ENCODE data around the gene GTF3C4. TPM values are rescaled to one million over a fixed set of nuclear protein-coding genes. Genes with fewer than 3 reads are reported as not detected.

GTF3C4 gene
- total RNA-seq, 1 donor from 2014 or later = 21.2 TPM

- H3K27ac Mint-ChIP-seq (ENCODE audit: unreplicated experiment) = peak overlapping the region; percentile 32
- H3K27me3 Mint-ChIP-seq (ENCODE audit: unreplicated experiment) = no peaks in the 10 kb centered on the region
- no peak for DNase-seq (ENCODE audit: extremely low spot score, unreplicated experiment)
- peaks cover 7% of the 10 kb centered on the region for H3K36me3 Mint-ChIP-seq (ENCODE audit: unreplicated experiment)
- H3K4me1 Mint-ChIP-seq (ENCODE audit: unreplicated experiment) = peaks cover 35% of the 10 kb centered on the region
- H3K4me3 Mint-ChIP-seq (ENCODE audit: unreplicated experiment) = peak overlapping the region; percentile 61
- TF ChIP-seq, protein P1, sequence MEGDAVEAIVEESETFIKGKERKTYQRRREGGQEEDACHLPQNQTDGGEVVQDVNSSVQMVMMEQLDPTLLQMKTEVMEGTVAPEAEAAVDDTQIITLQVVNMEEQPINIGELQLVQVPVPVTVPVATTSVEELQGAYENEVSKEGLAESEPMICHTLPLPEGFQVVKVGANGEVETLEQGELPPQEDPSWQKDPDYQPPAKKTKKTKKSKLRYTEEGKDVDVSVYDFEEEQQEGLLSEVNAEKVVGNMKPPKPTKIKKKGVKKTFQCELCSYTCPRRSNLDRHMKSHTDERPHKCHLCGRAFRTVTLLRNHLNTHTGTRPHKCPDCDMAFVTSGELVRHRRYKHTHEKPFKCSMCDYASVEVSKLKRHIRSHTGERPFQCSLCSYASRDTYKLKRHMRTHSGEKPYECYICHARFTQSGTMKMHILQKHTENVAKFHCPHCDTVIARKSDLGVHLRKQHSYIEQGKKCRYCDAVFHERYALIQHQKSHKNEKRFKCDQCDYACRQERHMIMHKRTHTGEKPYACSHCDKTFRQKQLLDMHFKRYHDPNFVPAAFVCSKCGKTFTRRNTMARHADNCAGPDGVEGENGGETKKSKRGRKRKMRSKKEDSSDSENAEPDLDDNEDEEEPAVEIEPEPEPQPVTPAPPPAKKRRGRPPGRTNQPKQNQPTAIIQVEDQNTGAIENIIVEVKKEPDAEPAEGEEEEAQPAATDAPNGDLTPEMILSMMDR (IDR thresholded peaks at IDR 0.05) = no peak
- no peaks in the 10 kb centered on the region for H3K9me3 Mint-ChIP-seq (ENCODE audit: unreplicated experiment)
Observed at GRCh38 chr9:132673355-132673754, 3.1 kb downstream of the GTF3C4 start.

DNA sequence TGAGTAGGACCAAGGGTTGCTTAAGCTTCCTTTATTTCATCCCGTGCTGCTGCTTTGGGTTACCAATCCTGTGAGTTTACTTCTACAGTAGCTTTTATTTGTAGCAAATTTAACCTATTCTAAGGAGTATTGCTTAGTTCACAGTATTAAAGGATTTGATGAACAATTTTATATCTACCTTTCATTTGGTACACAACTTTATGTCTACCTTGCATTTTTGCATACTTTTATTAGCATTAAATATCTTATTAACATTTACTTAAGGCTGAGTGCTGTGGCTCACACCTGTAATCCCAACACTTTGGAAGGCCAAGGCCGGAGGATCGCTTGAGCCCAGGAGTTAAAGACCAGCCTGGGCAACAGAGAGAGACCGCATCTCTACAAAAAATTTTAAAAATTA lies 4.2 kb downstream of the GTF3C4 start:
- no peaks in the 10 kb centered on the region for H3K9me3 Mint-ChIP-seq (ENCODE audit: unreplicated experiment)
- no peak for DNase-seq (ENCODE audit: extremely low spot score, unreplicated experiment)
- H3K4me1 Mint-ChIP-seq (ENCODE audit: unreplicated experiment) = peaks cover 29% of the 10 kb centered on the region
- no peak overlapping the region for H3K4me3 Mint-ChIP-seq (ENCODE audit: unreplicated experiment)
- TF ChIP-seq, protein P1 (IDR thresholded peaks at IDR 0.05) = no peak
- H3K27me3 Mint-ChIP-seq (ENCODE audit: unreplicated experiment) = no peaks in the 10 kb centered on the region
- H3K27ac Mint-ChIP-seq (ENCODE audit: unreplicated experiment) = no peak overlapping the region
- peaks cover 17% of the 10 kb centered on the region for H3K36me3 Mint-ChIP-seq (ENCODE audit: unreplicated experiment)

GRCh38 chr9:132677976-132678375 lies 7.7 kb downstream of the GTF3C4 start:
- Mint-ChIP-seq H3K36me3 (ENCODE audit: unreplicated experiment) (peaks cover 26% of the 10 kb centered on the region), H3K4me1 (ENCODE audit: unreplicated experiment) (peaks cover 13% of the 10 kb centered on the region), H3K27ac (ENCODE audit: unreplicated experiment) (no peak overlapping the region), H3K27me3 (ENCODE audit: unreplicated experiment) (no peaks in the 10 kb centered on the region), H3K4me3 (ENCODE audit: unreplicated experiment) (no peak overlapping the region), H3K9me3 (ENCODE audit: unreplicated experiment) (no peaks in the 10 kb centered on the region)
- DNase-seq (ENCODE audit: extremely low spot score, unreplicated experiment) = no peak
- TF ChIP-seq, protein P1 (IDR thresholded peaks at IDR 0.05) = no peak

GRCh38 chr9:132679946-132680625 lies 9.8 kb downstream of the GTF3C4 start:
- Mint-ChIP-seq H3K36me3 (ENCODE audit: unreplicated experiment) (peaks cover 36% of the 10 kb centered on the region), H3K27me3 (ENCODE audit: unreplicated experiment) (no peaks in the 10 kb centered on the region), H3K9me3 (ENCODE audit: unreplicated experiment) (no peaks in the 10 kb centered on the region), H3K4me1 (ENCODE audit: unreplicated experiment) (peaks cover 4% of the 10 kb centered on the region), H3K4me3 (ENCODE audit: unreplicated experiment) (no peak overlapping the region), H3K27ac (ENCODE audit: unreplicated experiment) (no peak overlapping the region)
- TF ChIP-seq, protein P1 (IDR thresholded peaks at IDR 0.05) = no peak
- DNase-seq (ENCODE audit: extremely low spot score, unreplicated experiment) = no peak

GRCh38 chr9:132681561-132681960 lies 11.3 kb downstream of the GTF3C4 start:
- Mint-ChIP-seq H3K4me1 (ENCODE audit: unreplicated experiment) (peaks cover 2% of the 10 kb centered on the region), H3K27ac (ENCODE audit: unreplicated experiment) (no peak overlapping the region), H3K27me3 (ENCODE audit: unreplicated experiment) (no peaks in the 10 kb centered on the region), H3K9me3 (ENCODE audit: unreplicated experiment) (no peaks in the 10 kb centered on the region), H3K4me3 (ENCODE audit: unreplicated experiment) (no peak overlapping the region), H3K36me3 (ENCODE audit: unreplicated experiment) (peaks cover 49% of the 10 kb centered on the region)
- TF ChIP-seq, protein P1 (IDR thresholded peaks at IDR 0.05) = no peak
- no peak for DNase-seq (ENCODE audit: extremely low spot score, unreplicated experiment)
